ENCODE data around the gene ANLN.

GRCh38 chr7:36486336-36486735 is 96.7 kb downstream of the ANLN start:
- TF ChIP-seq CTCF (optimal IDR thresholded peaks at IDR 0.05 in 1 of 3, IDR thresholded peaks at IDR 0.05 in 1 of 3, conservative IDR thresholded peaks at IDR 0.05 in 1 of 3; ENCODE audit: extremely low read depth in 1 of 3, insufficient read depth in 2 of 3, low read length in 3 of 3) (no peak), EZH2 (IDR thresholded peaks at IDR 0.05; ENCODE audit: low read length) (no peak)

Data from keratinocyte (primary cell).